ENCODE measurements around the gene NOP9. TPM values are rescaled to one million over a fixed set of nuclear protein-coding genes. Genes with fewer than 3 reads are reported as not detected.

Gene NOP9
- total RNA-seq, 1 donor from 2014 or later: 23.2 TPM

- no peak for FAIRE-seq
- DNase-seq (ENCODE audit: low read depth): no peak
- no peaks in the 10 kb centered on the region for H3K27me3 ChIP-seq (ENCODE audit: control insufficient read depth, insufficient read depth, low read length)
- peak overlapping the region; percentile 28 for H3K4me3 ChIP-seq (ENCODE audit: low read depth, low read length)
- TF ChIP-seq CTCF (IDR thresholded peaks at IDR 0.05; ENCODE audit: insufficient read depth, low read length, severe bottlenecking): no peak
- H3K36me3 ChIP-seq (ENCODE audit: control insufficient read depth, insufficient read depth, low read length): peaks cover 13% of the 10 kb centered on the region
Observed at GRCh38 chr14:24310265-24310645, 10.6 kb downstream of the NOP9 start.

- DNase-seq (ENCODE audit: low read depth): peak; percentile 59
- peaks cover 8% of the 10 kb centered on the region for H3K36me3 ChIP-seq (ENCODE audit: control insufficient read depth, insufficient read depth, low read length)
- H3K4me3 ChIP-seq (ENCODE audit: low read depth, low read length): peak within 1 kb of the TSS; percentile 28
- FAIRE-seq: no peak
- peak; percentile 17 for TF ChIP-seq CTCF (IDR thresholded peaks at IDR 0.05; ENCODE audit: insufficient read depth, low read length, severe bottlenecking)
- no peaks in the 10 kb centered on the region for H3K27me3 ChIP-seq (ENCODE audit: control insufficient read depth, insufficient read depth, low read length)
Observed at GRCh38 chr14:24310646-24311604, 11.3 kb downstream of the NOP9 start, which contains the start of gene LTB4R. TSS of gene LTB4R (plus strand) at chr14:24311502. CDS start at chr14:24315652, 4,150 bp downstream.

GRCh38 chr14:24311837-24312615 is 12.4 kb downstream of the NOP9 start:
- peaks cover 2% of the 10 kb centered on the region for H3K36me3 ChIP-seq (ENCODE audit: control insufficient read depth, insufficient read depth, low read length)
- no peak for FAIRE-seq
- peak; percentile 10 for TF ChIP-seq CTCF (IDR thresholded peaks at IDR 0.05; ENCODE audit: insufficient read depth, low read length, severe bottlenecking)
- H3K4me3 ChIP-seq (ENCODE audit: low read depth, low read length): no peak overlapping the region
- peak; percentile 52 for DNase-seq (ENCODE audit: low read depth)
- no peaks in the 10 kb centered on the region for H3K27me3 ChIP-seq (ENCODE audit: control insufficient read depth, insufficient read depth, low read length)

- TF ChIP-seq CTCF (IDR thresholded peaks at IDR 0.05; ENCODE audit: insufficient read depth, low read length, severe bottlenecking): no peak
- no peak for FAIRE-seq
- H3K27me3 ChIP-seq (ENCODE audit: control insufficient read depth, insufficient read depth, low read length): no peaks in the 10 kb centered on the region
- H3K36me3 ChIP-seq (ENCODE audit: control insufficient read depth, insufficient read depth, low read length): peaks cover 2% of the 10 kb centered on the region
- no peak for DNase-seq (ENCODE audit: low read depth)
- no peak overlapping the region for H3K4me3 ChIP-seq (ENCODE audit: low read depth, low read length)
Observed at GRCh38 chr14:24312736-24313507, 13.3 kb downstream of the NOP9 start.

GRCh38 chr14:24313913-24314312 is 14.3 kb downstream of the NOP9 start:
- FAIRE-seq (no peak), DNase-seq (ENCODE audit: low read depth) (no peak)
- Histone ChIP-seq H3K4me3 (ENCODE audit: low read depth, low read length) (no peak overlapping the region), H3K36me3 (ENCODE audit: control insufficient read depth, insufficient read depth, low read length) (peaks cover 2% of the 10 kb centered on the region), H3K27me3 (ENCODE audit: control insufficient read depth, insufficient read depth, low read length) (no peaks in the 10 kb centered on the region)
- no peak for TF ChIP-seq CTCF (IDR thresholded peaks at IDR 0.05; ENCODE audit: insufficient read depth, low read length, severe bottlenecking)
